Measurements from ENCODE around the gene ETV6.

DNA sequence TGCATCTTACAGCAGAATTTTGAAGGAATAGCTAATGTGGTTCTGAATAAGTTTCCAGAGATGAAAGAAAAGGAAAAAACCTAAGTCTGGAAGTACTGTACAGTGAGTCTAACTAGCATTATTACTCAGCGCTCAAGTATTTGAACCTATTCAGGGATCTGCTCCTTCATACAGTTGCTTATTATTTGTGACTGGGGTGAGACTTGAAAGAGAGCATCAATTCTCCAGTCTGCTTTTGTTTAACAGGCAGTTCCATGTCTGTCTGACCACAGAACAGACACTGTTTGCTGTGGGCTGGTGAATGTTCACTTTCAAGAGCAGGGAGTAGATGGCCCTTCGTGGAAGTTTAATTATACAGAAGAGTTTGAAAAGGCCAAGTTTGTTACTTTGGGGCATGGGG lies 9.3 kb downstream of the ETV6 start:
- TF ChIP-seq, protein P1, sequence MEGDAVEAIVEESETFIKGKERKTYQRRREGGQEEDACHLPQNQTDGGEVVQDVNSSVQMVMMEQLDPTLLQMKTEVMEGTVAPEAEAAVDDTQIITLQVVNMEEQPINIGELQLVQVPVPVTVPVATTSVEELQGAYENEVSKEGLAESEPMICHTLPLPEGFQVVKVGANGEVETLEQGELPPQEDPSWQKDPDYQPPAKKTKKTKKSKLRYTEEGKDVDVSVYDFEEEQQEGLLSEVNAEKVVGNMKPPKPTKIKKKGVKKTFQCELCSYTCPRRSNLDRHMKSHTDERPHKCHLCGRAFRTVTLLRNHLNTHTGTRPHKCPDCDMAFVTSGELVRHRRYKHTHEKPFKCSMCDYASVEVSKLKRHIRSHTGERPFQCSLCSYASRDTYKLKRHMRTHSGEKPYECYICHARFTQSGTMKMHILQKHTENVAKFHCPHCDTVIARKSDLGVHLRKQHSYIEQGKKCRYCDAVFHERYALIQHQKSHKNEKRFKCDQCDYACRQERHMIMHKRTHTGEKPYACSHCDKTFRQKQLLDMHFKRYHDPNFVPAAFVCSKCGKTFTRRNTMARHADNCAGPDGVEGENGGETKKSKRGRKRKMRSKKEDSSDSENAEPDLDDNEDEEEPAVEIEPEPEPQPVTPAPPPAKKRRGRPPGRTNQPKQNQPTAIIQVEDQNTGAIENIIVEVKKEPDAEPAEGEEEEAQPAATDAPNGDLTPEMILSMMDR (IDR thresholded peaks at IDR 0.05) = no peak
- no peak for TF ChIP-seq ZFX (IDR thresholded peaks at IDR 0.05; ENCODE audit: borderline replicate concordance)
